ENCODE measurements around the gene CD300H.

The CD300H gene

GRCh38 chr17:74536890-74537289 lies 30.4 kb downstream of the CD300H start:
- TF ChIP-seq CTCF (IDR thresholded peaks at IDR 0.05; ENCODE audit: borderline replicate concordance, insufficient read depth, low read depth, low read length), result no peak
- no peak overlapping the region for H3K4me3 ChIP-seq (ENCODE audit: low read depth, low read length)

GRCh38 chr17:74532115-74532514 lies 35.2 kb downstream of the CD300H start:
- no peak overlapping the region for H3K4me3 ChIP-seq (ENCODE audit: low read depth, low read length)
- no peak for TF ChIP-seq CTCF (IDR thresholded peaks at IDR 0.05; ENCODE audit: borderline replicate concordance, insufficient read depth, low read depth, low read length)

GRCh38 chr17:74531231-74531761 lies 36.0 kb downstream of the CD300H start, which contains the start of gene CD300LB:
Gene CD300LB (minus strand): TSS chr17:74531475. CDS start chr17:74531350, 125 bp downstream.
- H3K4me3 ChIP-seq (ENCODE audit: low read depth, low read length), result no peak within 1 kb of the TSS
- TF ChIP-seq CTCF (IDR thresholded peaks at IDR 0.05; ENCODE audit: borderline replicate concordance, insufficient read depth, low read depth, low read length), result no peak

- no peak for TF ChIP-seq CTCF (IDR thresholded peaks at IDR 0.05; ENCODE audit: borderline replicate concordance, insufficient read depth, low read depth, low read length)
- no peak overlapping the region for H3K4me3 ChIP-seq (ENCODE audit: low read depth, low read length)
Measured at GRCh38 chr17:74530831-74531150, 36.5 kb downstream of the CD300H start.

GRCh38 chr17:74529243-74529642 lies 38.1 kb downstream of the CD300H start:
- H3K4me3 ChIP-seq (ENCODE audit: low read depth, low read length), result no peak overlapping the region
- no peak for TF ChIP-seq CTCF (IDR thresholded peaks at IDR 0.05; ENCODE audit: borderline replicate concordance, insufficient read depth, low read depth, low read length)

- H3K4me3 ChIP-seq (ENCODE audit: low read depth, low read length), result no peak overlapping the region
- no peak for TF ChIP-seq CTCF (IDR thresholded peaks at IDR 0.05; ENCODE audit: borderline replicate concordance, insufficient read depth, low read depth, low read length)
Measured at GRCh38 chr17:74528491-74529199, 38.7 kb downstream of the CD300H start.

GRCh38 chr17:74527756-74528155 lies 39.6 kb downstream of the CD300H start:
- H3K4me3 ChIP-seq (ENCODE audit: low read depth, low read length), result no peak overlapping the region
- TF ChIP-seq CTCF (IDR thresholded peaks at IDR 0.05; ENCODE audit: borderline replicate concordance, insufficient read depth, low read depth, low read length), result no peak

All from GM12875 (cell line).